Measurements from ENCODE around the gene LDLRAD3. TPM values are rescaled to one million over a fixed set of nuclear protein-coding genes. Genes with fewer than 3 reads are reported as not detected.

The LDLRAD3 gene
- total RNA-seq, 1 donor from 2014 or later = 39.1 TPM

GRCh38 chr11:35969089-35970042 lies 25.5 kb downstream of the LDLRAD3 start:
- no peak for DNase-seq (ENCODE audit: low spot score in 2 of 2, unreplicated experiment in 2 of 2)
- no peak for TF ChIP-seq CTCF (IDR thresholded peaks at IDR 0.05; ENCODE audit: unreplicated experiment)
- H3K9me3 Mint-ChIP-seq = peaks cover 16% of the 10 kb centered on the region
- peaks cover 12% of the 10 kb centered on the region for H3K36me3 Mint-ChIP-seq
- H3K4me3 Mint-ChIP-seq = no peak overlapping the region
- no peaks in the 10 kb centered on the region for H3K27me3 Mint-ChIP-seq (ENCODE audit: low read depth)
- H3K27ac Mint-ChIP-seq = peak overlapping the region; percentile 70
- peaks cover 25% of the 10 kb centered on the region for H3K4me1 Mint-ChIP-seq

- Mint-ChIP-seq H3K36me3 (peaks cover 22% of the 10 kb centered on the region), H3K4me1 (peaks cover 21% of the 10 kb centered on the region), H3K27ac (no peak overlapping the region), H3K9me3 (peaks cover 21% of the 10 kb centered on the region), H3K4me3 (no peak overlapping the region), H3K27me3 (ENCODE audit: low read depth) (no peaks in the 10 kb centered on the region)
- no peak for TF ChIP-seq CTCF (IDR thresholded peaks at IDR 0.05; ENCODE audit: unreplicated experiment)
- DNase-seq (ENCODE audit: low spot score in 2 of 2, unreplicated experiment in 2 of 2) = no peak
Measured at GRCh38 chr11:35970445-35970844, 26.6 kb downstream of the LDLRAD3 start.

- no peak for DNase-seq (ENCODE audit: low spot score in 2 of 2, unreplicated experiment in 2 of 2)
- Mint-ChIP-seq H3K4me1 (peaks cover 20% of the 10 kb centered on the region), H3K36me3 (peaks cover 37% of the 10 kb centered on the region), H3K4me3 (no peak overlapping the region), H3K27ac (no peak overlapping the region), H3K9me3 (peaks cover 33% of the 10 kb centered on the region), H3K27me3 (ENCODE audit: low read depth) (no peaks in the 10 kb centered on the region)
- no peak for TF ChIP-seq CTCF (IDR thresholded peaks at IDR 0.05; ENCODE audit: unreplicated experiment)
Measured at GRCh38 chr11:35971841-35972422, 28.1 kb downstream of the LDLRAD3 start.

- no peak for TF ChIP-seq CTCF (IDR thresholded peaks at IDR 0.05; ENCODE audit: unreplicated experiment)
- H3K36me3 Mint-ChIP-seq = peaks cover 41% of the 10 kb centered on the region
- H3K27me3 Mint-ChIP-seq (ENCODE audit: low read depth) = no peaks in the 10 kb centered on the region
- no peak overlapping the region for H3K4me3 Mint-ChIP-seq
- no peak for DNase-seq (ENCODE audit: low spot score in 2 of 2, unreplicated experiment in 2 of 2)
- peaks cover 3% of the 10 kb centered on the region for H3K4me1 Mint-ChIP-seq
- peaks cover 33% of the 10 kb centered on the region for H3K9me3 Mint-ChIP-seq
- H3K27ac Mint-ChIP-seq = no peak overlapping the region
Measured at GRCh38 chr11:35974882-35975589, 31.2 kb downstream of the LDLRAD3 start.

GRCh38 chr11:35976434-35976833 lies 32.6 kb downstream of the LDLRAD3 start:
- DNase-seq (ENCODE audit: low spot score in 2 of 2, unreplicated experiment in 2 of 2) = no peak
- no peak overlapping the region for H3K4me3 Mint-ChIP-seq
- peaks cover 41% of the 10 kb centered on the region for H3K36me3 Mint-ChIP-seq
- no peaks in the 10 kb centered on the region for H3K27me3 Mint-ChIP-seq (ENCODE audit: low read depth)
- no peak overlapping the region for H3K27ac Mint-ChIP-seq
- H3K4me1 Mint-ChIP-seq = peaks cover 1% of the 10 kb centered on the region
- TF ChIP-seq CTCF (IDR thresholded peaks at IDR 0.05; ENCODE audit: unreplicated experiment) = no peak
- peaks cover 32% of the 10 kb centered on the region for H3K9me3 Mint-ChIP-seq
